K562 (cell line): ENCODE results near the gene CYP4F3. TPM values are rescaled to one million over a fixed set of nuclear protein-coding genes. Genes with fewer than 3 reads are reported as not detected.

Experiments
- ATAC-seq: fragments of 200-7000 bp; cut with Tn5 transposase; 3 replicates; pipeline ENCODE4 v1.9.1; 2020; ENCODE audit warnings: moderate library complexity
- BruUV-seq: library from RNA; stranded (reverse); fragments of 400-500 nt; replicated peaks from 2 replicates; lab custom pipeline; 2021; lab: Mats Ljungman, UMichigan
- CTCF ChIA-PET: fragments of 300-600 bp; formaldehyde crosslinking; extraction: SDS; loops from one replicate; lab custom pipeline; 2021; ENCODE audit warnings: low intra/inter-chr PET ratio; lab: Yijun Ruan, JAX
- POLR2A ChIA-PET: fragments of 300-600, 350-650 bp; sonication (Branson Sonifier 250); formaldehyde crosslinking; extraction: SDS; loops from one replicate; lab custom pipeline; 2021; ENCODE audit warnings: antibody characterized with exemption, inconsistent platforms; lab: Yijun Ruan, JAX
- DNase-seq, 4 experiments: peaks; one replicate each; pipeline versions ENCODE4 v3.0.0 to v3.0.0-alpha.2; 2011 to 2018; ENCODE audit warnings: low spot score in 3 of 4, mixed read lengths in 3 of 4; ENCODE audit errors: extremely low read depth in 1 of 4
- FAIRE-seq: peaks from 2 replicates; lab custom pipeline; 2011; peaks lifted over from hg19 to GRCh38; lab: Jason Lieb, UNC
- H2AFZ ChIP-seq: 2 replicates; pipeline ENCODE4 v1.6.0; 2011; ENCODE audit warnings: low read depth, low read length, control low read depth, inconsistent platforms
- H3K27ac ChIP-seq: fragments of 200-600 bp; 3 replicates; pipeline ENCODE4 v1.8.0; 2011; ENCODE audit warnings: low read depth, mild to moderate bottlenecking, control low read depth, inconsistent platforms, low read length, moderate library complexity, mixed read lengths; ENCODE audit errors: extremely low read depth
- H3K27me3 ChIP-seq, 2 experiments: fragments of 300-600 bp in 1 of 2; 2 replicates in 1 of 2; 3 replicates in 1 of 2; pipeline versions ENCODE4 v1.6.0 to v1.8.0; 2011; ENCODE audit warnings: inconsistent platforms in 2 of 2, low read length in 2 of 2, mild to moderate bottlenecking in 1 of 2, mixed read lengths in 1 of 2, moderate library complexity in 1 of 2; ENCODE audit not compliant: control insufficient read depth in 2 of 2, insufficient read depth in 2 of 2
- H3K36me3 ChIP-seq: fragments of 300-600 bp; 3 replicates; pipeline ENCODE4 v1.8.0; 2011; ENCODE audit warnings: mild to moderate bottlenecking, low read length, inconsistent platforms; ENCODE audit not compliant: control insufficient read depth, insufficient read depth
- H3K4me1 ChIP-seq, 2 experiments: fragments of 200-600 bp in 1 of 2; replicated peaks in 1 of 2; 2 replicates in 1 of 2; 3 replicates in 1 of 2; pipeline versions ENCODE4 v1.5.1 to v1.8.0; 2011; ENCODE audit warnings: inconsistent platforms in 2 of 2, low read length in 2 of 2, mild to moderate bottlenecking in 1 of 2, mixed read lengths in 1 of 2, moderate library complexity in 1 of 2; ENCODE audit not compliant: control insufficient read depth in 2 of 2, insufficient read depth in 2 of 2
- H3K4me2 ChIP-seq: 2 replicates; pipeline ENCODE4 v1.6.1; 2011; ENCODE audit warnings: low read length, control low read depth, inconsistent platforms, mixed read lengths; ENCODE audit not compliant: insufficient read depth
- H3K4me3 ChIP-seq: fragments of 200-600 bp; sonication (generic), shearing (Covaris generic); 2 replicates; pipeline ENCODE4 v1.5.1; 2016; ENCODE audit warnings: control low read depth, inconsistent platforms
- H3K79me2 ChIP-seq: fragments of 200-600 bp; 3 replicates; pipeline ENCODE4 v1.8.0; 2011; ENCODE audit warnings: low read length, inconsistent platforms; ENCODE audit not compliant: control insufficient read depth, insufficient read depth
- H3K9ac ChIP-seq, 2 experiments: 2 replicates each; pipeline versions ENCODE4 v1.6.0 to v1.6.1; 2011; ENCODE audit warnings: low read depth in 2 of 2, low read length in 2 of 2, control low read depth in 1 of 2, inconsistent platforms in 1 of 2, mild to moderate bottlenecking in 1 of 2, mixed read lengths in 1 of 2; ENCODE audit not compliant: insufficient read depth in 1 of 2
- H3K9me1 ChIP-seq: one replicate; pipeline ENCODE4 v1.6.0; 2011; ENCODE audit warnings: inconsistent platforms, mild to moderate bottlenecking, low read length, moderate library complexity; ENCODE audit not compliant: control insufficient read depth, insufficient read depth
- H3K9me3 ChIP-seq: replicated peaks from 2 replicates; pipeline ENCODE4 v1.5.1; 2011; ENCODE audit warnings: low read depth, low read length, inconsistent platforms; ENCODE audit not compliant: control insufficient read depth, insufficient read depth
- H4K20me1 ChIP-seq: replicated peaks from 2 replicates; pipeline ENCODE4 v1.6.1; 2011; ENCODE audit warnings: low read length, inconsistent platforms, mixed read lengths; ENCODE audit not compliant: control insufficient read depth, insufficient read depth
- AFF4 ChIP-seq: sonication (generic); formaldehyde crosslinking; IDR thresholded peaks from 2 replicates; pipeline ENCODE4 v1.8.0; 2023; ENCODE audit warnings: mild to moderate bottlenecking, missing genetic modification reagents
- BRD9 ChIP-seq: fragments of 450-650 bp; IDR thresholded peaks from 2 replicates; pipeline ENCODE4 v1.6.1; 2018; ENCODE audit warnings: low read depth; ENCODE audit not compliant: partially characterized antibody
- HDAC6 ChIP-seq: IDR thresholded peaks from 2 replicates; pipeline ENCODE4 v1.6.1; 2012; ENCODE audit warnings: low read depth, mild to moderate bottlenecking, control low read depth, inconsistent platforms, low read length, moderate library complexity
- HEY1 ChIP-seq: fragments of 250-450 bp; sonication (Bioruptor Pico); IDR thresholded peaks from 2 replicates; pipeline ENCODE4 v1.5.0; 2020; ENCODE audit warnings: mild to moderate bottlenecking, moderate library complexity, borderline replicate concordance
- MTA1 ChIP-seq: fragments of 450-650 bp; IDR thresholded peaks from 2 replicates; pipeline ENCODE4 v1.6.1; 2017; ENCODE audit warnings: borderline replicate concordance
- MYBL2 ChIP-seq, 2 experiments: fragments of 450-650 bp in 1 of 2; sonication (generic) in 1 of 2; formaldehyde crosslinking in 1 of 2; IDR thresholded peaks; 2 replicates each; pipeline versions ENCODE4 v1.6.1 to v1.8.1; 2017 to 2022; ENCODE audit warnings: borderline replicate concordance in 1 of 2, inconsistent platforms in 1 of 2, low read depth in 1 of 2, mild to moderate bottlenecking in 1 of 2, missing genetic modification reagents in 1 of 2, moderate library complexity in 1 of 2
- PURB ChIP-seq: sonication (generic); formaldehyde crosslinking; IDR thresholded peaks from 2 replicates; pipeline ENCODE4 v1.9.0; 2021; ENCODE audit warnings: low read depth, mild to moderate bottlenecking, missing genetic modification reagents
- SP2 ChIP-seq: IDR thresholded peaks from 2 replicates; pipeline ENCODE4 v1.6.1; 2011; ENCODE audit warnings: mild to moderate bottlenecking, low read depth, low read length, moderate library complexity; ENCODE audit not compliant: poor library complexity, severe bottlenecking; ENCODE audit errors: extremely low read depth
- ZNF282 ChIP-seq: sonication (generic); formaldehyde crosslinking; IDR thresholded peaks from 2 replicates; pipeline ENCODE4 v1.8.1; 2023; ENCODE audit warnings: missing genetic modification reagents
- ZNF780A ChIP-seq: fragments of 250-450 bp; sonication (Bioruptor Pico); IDR thresholded peaks from 2 replicates; pipeline ENCODE4 v1.5.0; 2021; ENCODE audit warnings: mild to moderate bottlenecking
- WGBS: fragments of 100-300 bp; shearing (Covaris generic); methylation state at CpG from one replicate; pipeline ENCODE4 v1.1.6; 2016; ENCODE audit warnings: low coverage, mixed read lengths; ENCODE audit not compliant: insufficient coverage; ENCODE audit errors: missing lambda C conversion rate; 5-methylcytosine and 5-hydroxymethylcytosine counted together
- in situ Hi-C: fragments of 300-500 bp; cut with MboI; formaldehyde crosslinking; loops from 4 replicates; pipeline ENCODE4 v1.15.0; 2018; ENCODE audit warnings: inconsistent platforms, mixed read lengths
- intact Hi-C: fragments of 100-400 bp; cut with micrococcal nuclease; formaldehyde crosslinking; loops from 2 replicates; pipeline ENCODE4 v1.14.2; 2022
- polyA plus RNA-seq, 8 experiments: library from polyadenylated mRNA; depleted of rRNA in 4 of 8; stranded (reverse) in 5 of 8; unstranded in 3 of 8; fragments of >200 nt; fragmentation: Nextera tagmentation in 2 of 8; fragmentation: Illumina TruSeq in 1 of 8; extraction: Ambion mirVana in 2 of 8; extraction: Trizol in 1 of 8; gene quantifications; 2 replicates each; pipeline versions ENCODE4 v1.2.1 to v1.2.3, GENCODE V29; 2011 to 2014; ENCODE audit warnings: inconsistent platforms in 1 of 8, missing spikeins in 1 of 8
- total RNA-seq, 7 experiments: library from RNA; depleted of rRNA in 6 of 7; stranded (reverse); fragments of >200 nt in 6 of 7; fragmentation: Illumina TruSeq in 2 of 7; extraction: Trizol in 2 of 7; gene quantifications; 2 replicates each; pipeline versions ENCODE4 v1.2.1 to v1.2.3, GENCODE V29; 2011 to 2021; ENCODE audit warnings: low replicate concordance in 1 of 7

Gene CYP4F3
- total and polyA plus RNA-seq, 9 of the 15 experiments (the other 6 are each of a cell fraction or from before 2014, with no cell fraction given): 0.01 to 0.40 (median 0.16) TPM; not detected in 6

- TF ChIP-seq MYBL2 (IDR thresholded peaks at IDR 0.05; ENCODE audit: low read depth) (no peak), MYBL2 (CRISPR knock-in tag; IDR thresholded peaks at IDR 0.05; ENCODE audit: borderline replicate concordance) (no peak)
Observed at GRCh38 chr19:15615526-15615925, 25.2 kb upstream of the CYP4F3 start (continued).

GRCh38 chr19:15616183-15616582, 24.5 kb upstream of the CYP4F3 start:
- H3K79me2 ChIP-seq: no peaks in the 10 kb centered on the region
- H3K9me3 ChIP-seq: no peaks in the 10 kb centered on the region
- no peaks in the 10 kb centered on the region for H3K36me3 ChIP-seq
- BruUV-seq: no TSS peak
- DNase-seq (no peak), ATAC-seq (no peak), FAIRE-seq (no peak)
- H3K27me3 ChIP-seq: peaks cover 0 to 1% of the 10 kb centered on the region in 2 experiments; a peak in 2 of 5 replicates
- no peak overlapping the region for H3K27ac ChIP-seq
- H2AFZ ChIP-seq: no peak overlapping the region
- WGBS: 0% methylated on average over 1 of the region's 4 CpGs
- no peak overlapping the region for H3K4me2 ChIP-seq
- H3K9me1 ChIP-seq: no peaks in the 10 kb centered on the region
- no peak overlapping the region for H3K4me3 ChIP-seq
- H4K20me1 ChIP-seq: no peaks in the 10 kb centered on the region; the same call in 1 of the 2 replicates
- intact Hi-C loops: no loop called here
- CTCF ChIA-PET: no interaction called here
- no peak overlapping the region for H3K9ac ChIP-seq
- TF ChIP-seq MTA1 (no peak), ZNF780A (CRISPR knock-in tag) (no peak), ZNF282 (CRISPR knock-in tag) (no peak), SP2 (no peak), AFF4 (CRISPR knock-in tag) (no peak), PURB (CRISPR knock-in tag) (no peak), BRD9 (no peak), HDAC6 (no peak), HEY1 (CRISPR knock-in tag) (no peak)
- POLR2A ChIA-PET: no interaction called here
- in situ Hi-C loops: loop anchor here (25.0 kb wide), 1 partner anchor 771 kb away; no protein-coding TSS in a partner anchor
- no peaks in the 10 kb centered on the region for H3K4me1 ChIP-seq
